HG03175 (cell line): ENCODE results near the gene EPHA8.

Experiments
- ATAC-seq: cut with Tn5 transposase; IDR thresholded peaks from one replicate; pipeline ENCODE4 v1.9.1; 2021; ENCODE audit warnings: mild to moderate bottlenecking, moderate library complexity; ENCODE audit not compliant: unreplicated experiment

EPHA8 gene

GRCh38 chr1:22563671-22564602 lies 648 bp downstream of the EPHA8 start:
- ATAC-seq, result no peak

GRCh38 chr1:22566161-22566560 lies 2.9 kb downstream of the EPHA8 start:
- no peak for ATAC-seq

GRCh38 chr1:22567197-22567596 lies 3.9 kb downstream of the EPHA8 start:
- no peak for ATAC-seq

GRCh38 chr1:22567994-22568393 lies 4.7 kb downstream of the EPHA8 start:
- ATAC-seq, result no peak

- ATAC-seq, result no peak
Measured at GRCh38 chr1:22569269-22569668, 6.0 kb downstream of the EPHA8 start.

GRCh38 chr1:22570140-22570909 lies 7.0 kb downstream of the EPHA8 start:
- no peak for ATAC-seq

- no peak for ATAC-seq
Measured at GRCh38 chr1:22572818-22573217, 9.5 kb downstream of the EPHA8 start.

GRCh38 chr1:22573237-22573636 lies 9.9 kb downstream of the EPHA8 start:
- ATAC-seq, result no peak

- no peak for ATAC-seq
Measured at GRCh38 chr1:22575532-22576149, 12.4 kb downstream of the EPHA8 start.

- ATAC-seq, result no peak
Measured at GRCh38 chr1:22576150-22576544, 12.9 kb downstream of the EPHA8 start.

GRCh38 chr1:22576617-22577016 lies 13.3 kb downstream of the EPHA8 start:
- no peak for ATAC-seq

- ATAC-seq, result no peak
Measured at GRCh38 chr1:22578732-22579361, 15.6 kb downstream of the EPHA8 start.

- ATAC-seq, result no peak
Measured at GRCh38 chr1:22579541-22580155, 16.4 kb downstream of the EPHA8 start.

GRCh38 chr1:22582661-22583635 lies 19.7 kb downstream of the EPHA8 start:
- no peak for ATAC-seq

- ATAC-seq, result no peak
Measured at GRCh38 chr1:22584001-22584562, 20.8 kb downstream of the EPHA8 start.

- ATAC-seq, result no peak
Measured at GRCh38 chr1:22584970-22585369, 21.7 kb downstream of the EPHA8 start.

- no peak for ATAC-seq
Measured at GRCh38 chr1:22585471-22585870, 22.2 kb downstream of the EPHA8 start.

GRCh38 chr1:22586356-22587130 lies 23.3 kb downstream of the EPHA8 start:
- ATAC-seq, result no peak
